NB4 (cell line): ENCODE measurements around the gene ADGRL2.

Source experiments
- MAX ChIP-seq: IDR thresholded peaks from 2 replicates; pipeline ENCODE4 v1.6.1; 2011; ENCODE audit warnings: low read depth, low read length
- MYC ChIP-seq: IDR thresholded peaks from 2 replicates; pipeline ENCODE4 v1.6.1; 2011; ENCODE audit warnings: low read depth, low read length
- POLR2A ChIP-seq: IDR thresholded peaks from 2 replicates; pipeline ENCODE4 v1.6.1; 2011; ENCODE audit warnings: mild to moderate bottlenecking; ENCODE audit not compliant: insufficient read length; ENCODE audit errors: extremely low read depth
- TF ChIP-seq, protein P1 (sequence below): IDR thresholded peaks from one replicate; pipeline ENCODE4 v1.5.1; 2012; ENCODE audit warnings: low read depth, low read length

- TF ChIP-seq, protein P1, sequence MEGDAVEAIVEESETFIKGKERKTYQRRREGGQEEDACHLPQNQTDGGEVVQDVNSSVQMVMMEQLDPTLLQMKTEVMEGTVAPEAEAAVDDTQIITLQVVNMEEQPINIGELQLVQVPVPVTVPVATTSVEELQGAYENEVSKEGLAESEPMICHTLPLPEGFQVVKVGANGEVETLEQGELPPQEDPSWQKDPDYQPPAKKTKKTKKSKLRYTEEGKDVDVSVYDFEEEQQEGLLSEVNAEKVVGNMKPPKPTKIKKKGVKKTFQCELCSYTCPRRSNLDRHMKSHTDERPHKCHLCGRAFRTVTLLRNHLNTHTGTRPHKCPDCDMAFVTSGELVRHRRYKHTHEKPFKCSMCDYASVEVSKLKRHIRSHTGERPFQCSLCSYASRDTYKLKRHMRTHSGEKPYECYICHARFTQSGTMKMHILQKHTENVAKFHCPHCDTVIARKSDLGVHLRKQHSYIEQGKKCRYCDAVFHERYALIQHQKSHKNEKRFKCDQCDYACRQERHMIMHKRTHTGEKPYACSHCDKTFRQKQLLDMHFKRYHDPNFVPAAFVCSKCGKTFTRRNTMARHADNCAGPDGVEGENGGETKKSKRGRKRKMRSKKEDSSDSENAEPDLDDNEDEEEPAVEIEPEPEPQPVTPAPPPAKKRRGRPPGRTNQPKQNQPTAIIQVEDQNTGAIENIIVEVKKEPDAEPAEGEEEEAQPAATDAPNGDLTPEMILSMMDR = no peak
- TF ChIP-seq MAX (no peak), MYC (no peak), POLR2A (no peak)
Measured at GRCh38 chr1:81754424-81754823, 46.3 kb upstream of the ADGRL2 start.
